ENCODE measurements around the gene SLC44A3. TPM values are rescaled to one million over a fixed set of nuclear protein-coding genes. Genes with fewer than 3 reads are reported as not detected.

SLC44A3 gene
- total RNA-seq: 70.4 and 75.4 TPM in 2 replicates
- long read RNA-seq, transcript SLC44A3-201 (15 exons, 2,388 nt): major isoform, 43 of 177 reads
- long read RNA-seq, transcript SLC44A3-204 (14 exons, 2,061 nt): minor isoform, 13 of 177 reads
- long read RNA-seq, partial matches to known transcripts: 27 of 177 reads
- long read RNA-seq, other reads (novel, unspliced or antisense): 86 of 177 reads

DNA sequence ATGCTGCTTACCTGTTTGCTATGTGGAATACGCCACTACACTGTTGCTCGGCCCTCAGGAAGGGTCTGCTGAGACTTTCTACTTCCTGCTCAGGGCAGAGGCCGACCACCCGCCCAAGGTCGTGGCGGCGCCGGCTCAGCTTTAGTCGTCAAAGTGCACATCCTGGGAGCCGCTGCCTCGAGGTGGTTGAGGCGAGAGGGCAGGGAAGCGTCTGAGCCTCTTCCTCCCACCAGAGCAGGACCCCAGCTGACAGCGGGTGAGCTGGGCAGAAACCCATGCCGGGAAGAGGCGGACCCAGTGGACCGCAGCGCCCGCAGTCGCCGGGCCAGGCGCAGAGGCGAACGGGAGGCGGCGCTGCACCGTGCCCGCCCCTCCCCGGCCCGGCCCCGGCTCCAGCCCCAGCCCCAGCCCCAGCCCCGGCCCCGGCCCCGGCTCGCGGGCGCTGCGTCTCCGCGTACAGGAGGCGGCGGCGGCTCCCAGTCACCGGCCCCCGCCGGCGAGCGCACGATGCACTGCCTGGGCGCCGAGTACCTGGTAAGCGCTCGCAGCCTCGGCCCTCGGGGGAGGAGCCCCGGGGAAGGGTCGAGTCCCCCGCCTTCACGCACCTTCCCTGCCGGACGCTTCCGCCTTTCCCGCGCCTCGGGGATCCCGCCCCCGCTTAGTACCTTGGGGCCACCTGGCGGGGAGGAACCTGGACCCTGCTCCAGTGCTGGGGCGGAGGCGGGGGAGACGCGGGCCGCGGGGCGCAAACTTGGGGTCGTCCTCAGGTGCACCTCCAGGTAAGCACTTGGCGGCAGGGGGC lies at the start of gene SLC44A3:
Gene SLC44A3 (plus strand): TSS at position 413 of the 802 bp plus-strand sequence. CDS start 95 bp downstream, at position 508.
- Mint-ChIP-seq H3K36me3 (ENCODE audit: insufficient read depth) (peaks cover 27% of the 10 kb centered on the region), H3K27ac (peak within 1 kb of the TSS; percentile 95), H3K4me3 (ENCODE audit: low read depth) (peak within 1 kb of the TSS; percentile 92), H3K4me1 (ENCODE audit: low read depth) (peaks cover 38% of the 10 kb centered on the region), H3K9me3 (ENCODE audit: low read depth) (peaks cover 16% of the 10 kb centered on the region), H3K27me3 (no peaks in the 10 kb centered on the region)
- TF ChIP-seq CTCF (IDR thresholded peaks at IDR 0.05; ENCODE audit: unreplicated experiment): peak; percentile 30
- peak; percentile 59 for DNase-seq (ENCODE audit: low spot score, unreplicated experiment)

GRCh38 chr1:94772230-94772641 lies 47.9 kb upstream of the SLC44A3 start:
- H3K36me3 Mint-ChIP-seq (ENCODE audit: insufficient read depth): peaks cover 9% of the 10 kb centered on the region
- no peaks in the 10 kb centered on the region for H3K9me3 Mint-ChIP-seq (ENCODE audit: low read depth)
- H3K4me1 Mint-ChIP-seq (ENCODE audit: low read depth): peaks cover 43% of the 10 kb centered on the region
- TF ChIP-seq CTCF (IDR thresholded peaks at IDR 0.05; ENCODE audit: unreplicated experiment): no peak
- peak overlapping the region; percentile 95 for H3K27ac Mint-ChIP-seq
- no peak for DNase-seq (ENCODE audit: low spot score, unreplicated experiment)
- no peaks in the 10 kb centered on the region for H3K27me3 Mint-ChIP-seq
- peak overlapping the region; percentile 1 for H3K4me3 Mint-ChIP-seq (ENCODE audit: low read depth)

DNA sequence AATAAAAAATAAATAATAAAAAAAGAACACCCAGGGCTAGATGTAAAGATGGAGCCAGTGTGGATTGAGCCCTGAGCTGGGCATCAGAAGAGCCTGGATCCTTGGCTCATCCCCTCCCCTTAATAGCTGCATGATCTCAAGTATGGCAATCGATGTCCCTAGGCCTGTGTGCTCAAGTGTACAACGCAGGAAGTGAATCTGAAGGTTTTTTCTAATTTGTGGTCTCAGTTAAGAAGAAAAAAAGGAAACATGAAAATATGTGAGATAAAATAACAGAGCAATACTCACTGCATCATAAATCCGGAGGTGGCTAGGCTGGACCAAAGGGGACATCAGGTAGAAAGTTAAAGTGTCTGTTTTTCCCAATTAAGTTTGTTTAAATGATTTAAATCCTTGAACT lies 47.3 kb upstream of the SLC44A3 start:
- H3K9me3 Mint-ChIP-seq (ENCODE audit: low read depth): no peaks in the 10 kb centered on the region
- H3K36me3 Mint-ChIP-seq (ENCODE audit: insufficient read depth): peaks cover 8% of the 10 kb centered on the region
- H3K4me3 Mint-ChIP-seq (ENCODE audit: low read depth): no peak overlapping the region
- no peak for TF ChIP-seq CTCF (IDR thresholded peaks at IDR 0.05; ENCODE audit: unreplicated experiment)
- no peak for DNase-seq (ENCODE audit: low spot score, unreplicated experiment)
- peaks cover 44% of the 10 kb centered on the region for H3K4me1 Mint-ChIP-seq (ENCODE audit: low read depth)
- peak overlapping the region; percentile 95 for H3K27ac Mint-ChIP-seq
- no peaks in the 10 kb centered on the region for H3K27me3 Mint-ChIP-seq

GRCh38 chr1:94773296-94773809 lies 46.8 kb upstream of the SLC44A3 start:
- H3K9me3 Mint-ChIP-seq (ENCODE audit: low read depth): no peaks in the 10 kb centered on the region
- peaks cover 46% of the 10 kb centered on the region for H3K4me1 Mint-ChIP-seq (ENCODE audit: low read depth)
- TF ChIP-seq CTCF (IDR thresholded peaks at IDR 0.05; ENCODE audit: unreplicated experiment): no peak
- no peaks in the 10 kb centered on the region for H3K27me3 Mint-ChIP-seq
- no peak for DNase-seq (ENCODE audit: low spot score, unreplicated experiment)
- no peak overlapping the region for H3K4me3 Mint-ChIP-seq (ENCODE audit: low read depth)
- H3K27ac Mint-ChIP-seq: peak overlapping the region; percentile 95
- peaks cover 8% of the 10 kb centered on the region for H3K36me3 Mint-ChIP-seq (ENCODE audit: insufficient read depth)

GRCh38 chr1:94773931-94774422 lies 46.2 kb upstream of the SLC44A3 start:
- TF ChIP-seq CTCF (IDR thresholded peaks at IDR 0.05; ENCODE audit: unreplicated experiment): no peak
- Mint-ChIP-seq H3K27me3 (no peaks in the 10 kb centered on the region), H3K9me3 (ENCODE audit: low read depth) (no peaks in the 10 kb centered on the region), H3K4me3 (ENCODE audit: low read depth) (no peak overlapping the region), H3K4me1 (ENCODE audit: low read depth) (peaks cover 49% of the 10 kb centered on the region), H3K36me3 (ENCODE audit: insufficient read depth) (peaks cover 6% of the 10 kb centered on the region), H3K27ac (peak overlapping the region; percentile 95)
- peak; percentile 32 for DNase-seq (ENCODE audit: low spot score, unreplicated experiment)
